ENCODE results near the gene MTHFSD.
A peak's percentile ranks its signal among the peaks of the same experiment; 100 is the strongest.

The MTHFSD gene

GRCh38 chr16:86530251-86531190 is 24.5 kb downstream of the MTHFSD start:
- no peak for DNase-seq
- TF ChIP-seq POLR2A (IDR thresholded peaks at IDR 0.05; ENCODE audit: low read length) (no peak), GATA1 (IDR thresholded peaks at IDR 0.05; ENCODE audit: low read depth, low read length) (no peak)

DNA sequence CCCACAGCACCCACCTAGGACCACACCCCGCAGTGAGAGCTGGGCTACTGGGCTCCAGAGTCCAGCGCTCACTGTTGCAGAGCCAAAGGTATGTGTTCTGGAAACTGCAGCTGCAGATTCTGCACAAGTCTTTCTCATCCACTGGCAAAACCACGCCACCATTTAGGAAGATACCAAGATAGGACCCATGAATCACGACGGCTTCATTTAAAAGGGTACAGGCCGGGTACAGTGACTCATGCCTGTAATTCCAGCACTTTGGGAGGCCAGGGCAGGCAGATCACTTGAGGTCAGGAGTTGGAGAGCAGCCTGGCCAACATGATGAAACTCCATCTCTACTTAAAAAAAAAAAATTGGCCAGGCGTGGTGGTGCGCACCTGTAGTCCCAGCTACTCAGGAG is 25.9 kb downstream of the MTHFSD start:
- TF ChIP-seq POLR2A (IDR thresholded peaks at IDR 0.05; ENCODE audit: low read length) (no peak), GATA1 (IDR thresholded peaks at IDR 0.05; ENCODE audit: low read depth, low read length) (no peak)
- DNase-seq, result no peak

DNA sequence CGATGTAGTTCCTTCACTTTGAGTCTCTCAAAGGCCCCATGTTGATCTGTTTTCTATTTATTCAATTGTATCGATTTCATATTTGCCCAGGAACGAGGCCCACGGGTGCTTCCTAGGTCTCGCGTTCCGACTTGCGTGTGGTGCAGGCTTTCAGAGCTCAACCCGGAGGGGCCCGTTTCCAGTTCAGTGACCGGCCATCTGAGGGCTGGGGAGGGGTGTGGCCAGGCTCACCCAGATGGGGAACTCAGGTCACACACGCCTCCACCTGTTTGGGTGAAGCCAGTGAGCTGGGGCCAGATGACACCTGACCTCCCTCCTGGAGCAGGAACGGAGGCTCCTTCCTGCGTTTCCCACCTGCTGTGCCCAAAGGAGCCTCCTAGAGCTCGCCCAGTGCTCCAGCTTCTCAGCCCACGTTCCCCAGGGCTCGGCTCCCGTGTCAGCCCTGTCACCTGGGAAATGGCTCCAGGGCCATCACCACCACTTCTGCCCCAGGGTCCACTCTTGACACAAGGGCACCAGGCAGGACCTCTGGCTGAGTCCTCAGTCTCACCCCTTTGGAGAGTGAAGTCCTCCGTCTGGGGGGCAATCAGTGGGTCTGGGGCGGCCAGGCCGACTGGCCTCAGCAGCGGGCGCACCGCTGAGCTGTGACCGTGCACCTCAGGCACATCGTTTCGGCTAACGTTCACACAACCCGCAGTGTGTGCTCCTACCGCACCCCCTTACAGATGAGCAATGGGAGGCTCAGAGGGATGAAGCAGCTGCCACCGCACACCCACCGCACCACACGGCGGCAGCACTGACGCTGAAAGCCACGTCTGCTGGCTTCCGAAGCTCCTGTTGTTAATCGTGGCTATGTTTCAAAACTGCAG is 26.7 kb downstream of the MTHFSD start:
- no peak for DNase-seq
- TF ChIP-seq POLR2A (IDR thresholded peaks at IDR 0.05; ENCODE audit: low read length), result no peak
- TF ChIP-seq GATA1 (IDR thresholded peaks at IDR 0.05; ENCODE audit: low read depth, low read length), result no peak

- DNase-seq, result no peak
- no peak for TF ChIP-seq GATA1 (IDR thresholded peaks at IDR 0.05; ENCODE audit: low read depth, low read length)
- TF ChIP-seq POLR2A (IDR thresholded peaks at IDR 0.05; ENCODE audit: low read length), result no peak
Measured at GRCh38 chr16:86527366-86527765, 27.7 kb downstream of the MTHFSD start.

- TF ChIP-seq POLR2A (IDR thresholded peaks at IDR 0.05; ENCODE audit: low read length) (no peak), GATA1 (IDR thresholded peaks at IDR 0.05; ENCODE audit: low read depth, low read length) (no peak)
- no peak for DNase-seq
Measured at GRCh38 chr16:86525696-86526095, 29.3 kb downstream of the MTHFSD start.

- TF ChIP-seq POLR2A (IDR thresholded peaks at IDR 0.05; ENCODE audit: low read length) (no peak), GATA1 (IDR thresholded peaks at IDR 0.05; ENCODE audit: low read depth, low read length) (no peak)
Measured at GRCh38 chr16:86524029-86524428, 31.0 kb downstream of the MTHFSD start.

GRCh38 chr16:86523166-86523740 is 31.8 kb downstream of the MTHFSD start:
- TF ChIP-seq GATA1 (IDR thresholded peaks at IDR 0.05; ENCODE audit: low read depth, low read length) (no peak), POLR2A (IDR thresholded peaks at IDR 0.05; ENCODE audit: low read length) (no peak)

More at GRCh38 chr16:86524029-86524428, 31.0 kb downstream of the MTHFSD start:
- DNase-seq, result no peak

GRCh38 chr16:86522634-86523033 is 32.4 kb downstream of the MTHFSD start:
- no peak for DNase-seq
- no peak for TF ChIP-seq POLR2A (IDR thresholded peaks at IDR 0.05; ENCODE audit: low read length)
- TF ChIP-seq GATA1 (IDR thresholded peaks at IDR 0.05; ENCODE audit: low read depth, low read length), result no peak

More at GRCh38 chr16:86523166-86523740, 31.8 kb downstream of the MTHFSD start:
- DNase-seq, result no peak

DNA sequence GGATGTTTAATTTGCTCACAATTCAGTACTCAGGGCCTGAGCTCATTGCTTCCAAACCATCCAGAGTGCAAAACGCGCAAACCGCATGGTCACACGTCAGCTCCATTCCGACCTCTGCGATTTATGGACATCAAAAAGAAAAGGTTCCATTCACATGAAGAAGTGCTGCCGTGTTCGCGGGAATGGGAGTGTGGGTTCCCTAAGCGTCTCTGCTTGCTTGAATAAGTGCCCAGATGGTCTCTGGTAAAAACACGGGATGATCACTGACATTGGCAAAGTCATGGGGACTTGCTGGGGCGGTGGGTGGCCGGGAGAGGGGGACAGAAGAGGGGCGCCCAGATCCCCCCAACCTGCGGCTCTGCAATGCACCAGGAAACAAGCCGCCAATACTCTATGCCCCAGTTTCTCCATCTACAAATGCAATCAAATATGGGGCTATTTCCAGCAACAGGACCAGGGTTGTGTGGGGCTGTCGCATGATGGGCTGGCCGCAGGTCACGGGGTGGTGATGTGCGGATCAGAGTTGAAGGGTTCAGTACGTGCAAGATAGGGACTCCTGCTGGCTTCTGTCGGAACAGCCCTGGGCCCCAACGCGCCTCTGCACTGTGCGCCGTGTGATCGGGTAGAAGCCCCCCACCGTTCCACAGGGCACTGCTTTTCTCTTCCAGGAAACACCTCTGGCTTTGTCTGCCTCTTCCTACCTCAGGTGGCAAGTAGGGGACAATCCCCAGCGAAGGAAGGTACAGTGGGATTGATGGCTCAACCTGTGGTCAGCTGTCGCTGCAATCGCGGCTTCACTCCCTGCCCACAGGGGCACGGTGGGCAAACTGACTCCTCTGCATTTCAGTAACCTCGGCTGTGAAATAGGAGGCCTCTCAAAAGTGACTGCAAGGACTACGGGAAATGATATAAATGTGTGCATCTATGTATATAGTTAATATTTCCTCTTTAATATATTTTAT is 33.5 kb downstream of the MTHFSD start:
- DNase-seq, result no peak
- TF ChIP-seq POLR2A (IDR thresholded peaks at IDR 0.05; ENCODE audit: low read length) (no peak), GATA1 (IDR thresholded peaks at IDR 0.05; ENCODE audit: low read depth, low read length) (no peak)

DNA sequence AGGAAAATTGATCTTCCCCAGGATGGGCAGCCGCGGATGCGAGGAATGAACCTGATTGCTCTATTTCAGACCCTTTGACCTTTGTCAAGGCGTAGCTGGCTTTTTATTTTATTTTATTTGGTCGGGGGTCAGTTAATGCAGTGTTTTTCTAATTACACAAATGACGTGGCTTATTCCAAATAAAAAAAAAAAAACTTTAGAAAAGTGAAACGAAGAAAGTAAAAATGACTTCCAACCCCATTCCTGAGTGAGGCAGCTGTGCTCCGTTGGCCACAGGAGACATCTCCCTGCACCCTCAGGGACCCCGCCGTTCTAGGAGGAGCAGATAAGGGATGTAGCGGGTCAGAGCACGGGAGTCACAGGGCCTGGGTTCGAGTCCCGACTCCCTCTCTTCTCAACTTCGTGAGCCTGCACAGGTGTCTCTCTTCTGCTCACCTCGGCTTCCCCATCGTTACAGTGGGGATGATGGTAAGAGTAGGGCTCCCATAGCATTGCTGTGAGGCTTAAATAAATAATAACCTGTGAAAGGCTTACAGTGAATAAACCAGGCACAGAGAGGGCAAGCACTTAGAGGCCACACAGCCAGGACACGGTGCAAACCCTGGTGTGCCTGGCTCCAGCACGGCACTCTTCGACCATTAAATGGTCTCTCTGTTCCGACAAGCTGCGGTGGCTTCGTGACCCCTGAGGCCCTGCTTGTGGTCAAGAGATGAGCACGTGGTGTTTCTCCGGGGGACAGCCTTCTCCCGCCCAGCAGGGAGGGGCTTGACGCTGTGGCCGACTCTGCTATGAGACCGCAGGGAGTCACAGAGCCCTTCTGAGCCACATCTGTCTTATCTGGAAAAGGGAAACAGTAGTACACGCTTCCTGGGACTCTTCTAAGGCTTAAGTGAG is 34.5 kb downstream of the MTHFSD start:
- no peak for TF ChIP-seq POLR2A (IDR thresholded peaks at IDR 0.05; ENCODE audit: low read length)
- TF ChIP-seq GATA1 (IDR thresholded peaks at IDR 0.05; ENCODE audit: low read depth, low read length), result no peak
- DNase-seq, result no peak

- DNase-seq, result peak; percentile 44 to 73
- TF ChIP-seq GATA1 (IDR thresholded peaks at IDR 0.05; ENCODE audit: low read depth, low read length), result no peak
- TF ChIP-seq POLR2A (IDR thresholded peaks at IDR 0.05; ENCODE audit: low read length), result no peak
Measured at GRCh38 chr16:86519649-86520316, 35.3 kb downstream of the MTHFSD start.

Measured in erythroblast (primary cell).